Endothelial cell (in vitro differentiated cells): ENCODE results near the gene TECPR1. TPM values are rescaled to one million over a fixed set of nuclear protein-coding genes. Genes with fewer than 3 reads are reported as not detected.

Source experiments
- DNase-seq: peaks from one replicate; pipeline ENCODE4 v3.0.0; 2021; ENCODE audit warnings: low spot score
- H3K27ac Mint-ChIP-seq: one replicate; pipeline ENCODE4 v1.8.0; 2021; ENCODE audit warnings: mixed read lengths, inconsistent platforms; ENCODE audit not compliant: unreplicated experiment
- H3K27me3 Mint-ChIP-seq: one replicate; pipeline ENCODE4 v1.8.0; 2021; ENCODE audit warnings: mild to moderate bottlenecking, moderate library complexity, mixed read lengths, inconsistent platforms; ENCODE audit not compliant: unreplicated experiment
- H3K36me3 Mint-ChIP-seq: one replicate; pipeline ENCODE4 v1.8.0; 2021; ENCODE audit warnings: mild to moderate bottlenecking, low read depth, mixed read lengths, inconsistent platforms; ENCODE audit not compliant: unreplicated experiment
- H3K4me1 Mint-ChIP-seq: one replicate; pipeline ENCODE4 v1.8.0; 2021; ENCODE audit warnings: mild to moderate bottlenecking, mixed read lengths, inconsistent platforms; ENCODE audit not compliant: unreplicated experiment
- H3K4me3 Mint-ChIP-seq: one replicate; pipeline ENCODE4 v1.8.0; 2021; ENCODE audit warnings: mild to moderate bottlenecking, mixed read lengths, inconsistent platforms; ENCODE audit not compliant: unreplicated experiment
- H3K9me3 Mint-ChIP-seq: one replicate; pipeline ENCODE4 v1.8.0; 2021; ENCODE audit warnings: mixed read lengths, inconsistent platforms; ENCODE audit not compliant: unreplicated experiment
- total RNA-seq: library from RNA; stranded (reverse); fragmentation: NEBNext Ultra II Directional; extraction: Animal tissue kit (Norgen Biotek cat#: 25700); gene quantifications from one replicate; pipeline ENCODE4 v1.2.1, GENCODE V29; 2021; ENCODE audit not compliant: unreplicated experiment
- TF ChIP-seq, protein P1 (sequence below): fragments of 200-600 bp; sonication (generic); IDR thresholded peaks from one replicate; pipeline ENCODE4 v1.5.0; 2021; ENCODE audit warnings: antibody characterized with exemption; ENCODE audit not compliant: unreplicated experiment

TECPR1 gene
- total RNA-seq, 1 donor from 2014 or later, result 129 TPM

GRCh38 chr7:98189559-98189958, 62.5 kb downstream of the TECPR1 start:
- Mint-ChIP-seq H3K27ac (peak overlapping the region; percentile 78), H3K36me3 (peaks cover 32% of the 10 kb centered on the region)

DNA sequence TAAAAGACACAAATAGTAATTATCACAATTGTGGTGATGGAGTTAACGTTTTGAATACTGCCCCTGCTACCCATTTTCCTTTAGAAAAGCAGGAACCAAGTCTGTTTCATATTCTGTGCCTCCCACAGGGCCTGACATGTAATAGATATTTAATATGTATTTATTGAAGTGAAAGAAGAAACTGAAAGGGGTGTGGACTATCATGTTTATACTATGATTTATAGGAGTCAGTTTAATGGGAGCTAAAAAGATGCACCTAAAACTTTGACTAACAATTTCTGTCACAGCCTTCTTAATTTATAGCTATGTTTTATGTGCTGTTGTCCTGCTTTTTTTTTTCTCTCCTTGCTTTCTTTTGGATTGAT, 64.9 kb downstream of the TECPR1 start:
- H3K4me3 Mint-ChIP-seq, result no peak overlapping the region
- H3K27me3 Mint-ChIP-seq, result no peaks in the 10 kb centered on the region

More at GRCh38 chr7:98189559-98189958, 62.5 kb downstream of the TECPR1 start:
- no peak for DNase-seq
- peak overlapping the region; percentile 39 for H3K4me3 Mint-ChIP-seq
- H3K27me3 Mint-ChIP-seq, result no peaks in the 10 kb centered on the region
- TF ChIP-seq, protein P1, sequence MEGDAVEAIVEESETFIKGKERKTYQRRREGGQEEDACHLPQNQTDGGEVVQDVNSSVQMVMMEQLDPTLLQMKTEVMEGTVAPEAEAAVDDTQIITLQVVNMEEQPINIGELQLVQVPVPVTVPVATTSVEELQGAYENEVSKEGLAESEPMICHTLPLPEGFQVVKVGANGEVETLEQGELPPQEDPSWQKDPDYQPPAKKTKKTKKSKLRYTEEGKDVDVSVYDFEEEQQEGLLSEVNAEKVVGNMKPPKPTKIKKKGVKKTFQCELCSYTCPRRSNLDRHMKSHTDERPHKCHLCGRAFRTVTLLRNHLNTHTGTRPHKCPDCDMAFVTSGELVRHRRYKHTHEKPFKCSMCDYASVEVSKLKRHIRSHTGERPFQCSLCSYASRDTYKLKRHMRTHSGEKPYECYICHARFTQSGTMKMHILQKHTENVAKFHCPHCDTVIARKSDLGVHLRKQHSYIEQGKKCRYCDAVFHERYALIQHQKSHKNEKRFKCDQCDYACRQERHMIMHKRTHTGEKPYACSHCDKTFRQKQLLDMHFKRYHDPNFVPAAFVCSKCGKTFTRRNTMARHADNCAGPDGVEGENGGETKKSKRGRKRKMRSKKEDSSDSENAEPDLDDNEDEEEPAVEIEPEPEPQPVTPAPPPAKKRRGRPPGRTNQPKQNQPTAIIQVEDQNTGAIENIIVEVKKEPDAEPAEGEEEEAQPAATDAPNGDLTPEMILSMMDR, result no peak
- H3K9me3 Mint-ChIP-seq, result no peaks in the 10 kb centered on the region
- H3K4me1 Mint-ChIP-seq, result peaks cover 13% of the 10 kb centered on the region

DNA sequence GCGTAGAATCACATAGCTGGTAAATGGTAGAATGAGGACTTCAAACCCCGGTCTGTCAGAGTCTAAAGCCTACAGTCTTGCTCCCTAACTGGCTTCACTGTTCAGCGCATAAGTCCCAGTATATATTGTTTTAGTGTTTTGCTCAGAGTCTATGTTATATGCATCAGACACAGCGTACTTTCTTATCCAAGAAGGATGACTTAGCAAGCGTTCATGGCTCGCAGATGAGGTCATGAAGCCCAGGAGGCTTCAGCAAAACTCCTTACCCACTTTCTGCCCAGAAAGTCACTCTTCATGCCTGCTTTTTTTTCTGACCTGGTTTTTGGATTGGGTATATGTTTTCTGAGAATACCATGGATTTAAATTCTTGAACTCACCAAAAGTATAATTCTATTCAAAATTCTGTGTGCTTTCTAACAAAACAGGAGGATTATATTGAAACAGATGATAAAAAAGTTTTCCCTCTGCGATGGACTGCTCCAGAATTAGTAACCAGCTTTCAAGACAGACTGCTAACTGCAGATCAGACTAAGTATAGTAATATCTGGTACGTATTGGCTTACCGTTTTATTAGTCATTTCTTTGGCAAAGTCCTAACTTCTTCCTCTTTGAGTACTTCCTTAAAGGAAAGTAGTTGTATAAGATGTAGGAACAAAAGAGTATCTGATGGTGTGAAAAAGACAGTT, 65.4 kb downstream of the TECPR1 start:
- Mint-ChIP-seq H3K36me3 (peaks cover 16% of the 10 kb centered on the region), H3K9me3 (no peaks in the 10 kb centered on the region), H3K4me3 (no peak overlapping the region), H3K27ac (no peak overlapping the region), H3K4me1 (peaks cover 13% of the 10 kb centered on the region), H3K27me3 (no peaks in the 10 kb centered on the region)
- TF ChIP-seq, protein P1, result no peak
- no peak for DNase-seq

More for the DNA sequence above, 64.9 kb downstream of the TECPR1 start:
- Mint-ChIP-seq H3K9me3 (no peaks in the 10 kb centered on the region), H3K36me3 (peaks cover 16% of the 10 kb centered on the region), H3K27ac (no peak overlapping the region), H3K4me1 (peaks cover 13% of the 10 kb centered on the region)
- TF ChIP-seq, protein P1, result no peak
- DNase-seq, result no peak

DNA sequence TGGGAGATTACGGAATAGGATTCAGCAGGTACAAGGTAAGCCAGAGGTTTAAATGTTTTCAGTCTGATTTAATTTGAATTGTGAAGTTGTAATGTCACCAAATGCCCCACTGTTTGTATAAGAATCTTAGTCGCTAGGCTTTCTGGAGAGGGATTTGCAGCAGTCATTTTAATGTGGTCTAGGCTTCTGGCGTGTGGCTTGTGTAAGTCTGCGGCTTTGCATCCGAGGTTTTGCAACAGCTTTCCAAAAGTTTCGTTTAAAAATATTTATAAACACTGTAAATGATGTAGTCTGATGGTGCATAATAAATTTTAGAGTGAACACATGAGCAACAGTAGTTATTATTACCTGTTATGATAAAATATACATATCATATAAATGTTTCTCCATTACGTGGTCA, 66.9 kb downstream of the TECPR1 start:
- no peak overlapping the region for H3K4me3 Mint-ChIP-seq
- H3K27ac Mint-ChIP-seq, result no peak overlapping the region
- TF ChIP-seq, protein P1, result no peak
- H3K4me1 Mint-ChIP-seq, result peaks cover 13% of the 10 kb centered on the region
- no peaks in the 10 kb centered on the region for H3K9me3 Mint-ChIP-seq
- H3K36me3 Mint-ChIP-seq, result peaks cover 16% of the 10 kb centered on the region
- H3K27me3 Mint-ChIP-seq, result no peaks in the 10 kb centered on the region
- no peak for DNase-seq

- TF ChIP-seq, protein P1, result no peak
- Mint-ChIP-seq H3K36me3 (peaks cover 13% of the 10 kb centered on the region), H3K4me3 (no peak overlapping the region), H3K27me3 (no peaks in the 10 kb centered on the region), H3K4me1 (peaks cover 10% of the 10 kb centered on the region), H3K9me3 (no peaks in the 10 kb centered on the region), H3K27ac (no peak overlapping the region)
- no peak for DNase-seq
These were observed 71.3 kb downstream of the TECPR1 start for GRCh38 chr7:98180751-98181150.
